HG02870 (cell line): Measurements from ENCODE around the gene CRACDL.
"Not testable (repeated sequence)": the region's sequence is repeated elsewhere in the genome, so short reads cannot be mapped to it uniquely, and the experiment has no call there.

Experiments used
- ATAC-seq: cut with Tn5 transposase; IDR thresholded peaks from one replicate; pipeline ENCODE4 v1.9.1; 2021; ENCODE audit warnings: mild to moderate bottlenecking, moderate library complexity; ENCODE audit not compliant: unreplicated experiment

Gene CRACDL

DNA sequence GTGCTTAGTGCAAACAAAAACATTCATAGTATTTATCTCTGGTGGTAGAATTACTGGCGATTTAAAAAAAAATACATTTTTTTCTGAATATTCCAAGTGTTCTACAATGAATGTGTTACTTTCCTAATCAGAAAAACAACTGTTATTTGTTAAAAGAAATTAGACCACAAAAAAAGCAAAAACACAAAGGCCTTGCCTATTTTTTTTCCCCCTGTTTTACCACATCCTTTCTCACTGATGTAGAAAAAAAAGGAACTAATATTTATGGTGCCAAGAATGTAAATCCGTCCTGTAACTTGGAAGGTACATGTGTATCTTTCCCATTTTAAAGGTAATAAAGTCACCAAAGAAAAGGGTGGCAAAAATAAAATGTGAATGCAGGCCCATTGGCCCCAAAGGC, 176.7 kb downstream of the CRACDL start:
- ATAC-seq: no peak

DNA sequence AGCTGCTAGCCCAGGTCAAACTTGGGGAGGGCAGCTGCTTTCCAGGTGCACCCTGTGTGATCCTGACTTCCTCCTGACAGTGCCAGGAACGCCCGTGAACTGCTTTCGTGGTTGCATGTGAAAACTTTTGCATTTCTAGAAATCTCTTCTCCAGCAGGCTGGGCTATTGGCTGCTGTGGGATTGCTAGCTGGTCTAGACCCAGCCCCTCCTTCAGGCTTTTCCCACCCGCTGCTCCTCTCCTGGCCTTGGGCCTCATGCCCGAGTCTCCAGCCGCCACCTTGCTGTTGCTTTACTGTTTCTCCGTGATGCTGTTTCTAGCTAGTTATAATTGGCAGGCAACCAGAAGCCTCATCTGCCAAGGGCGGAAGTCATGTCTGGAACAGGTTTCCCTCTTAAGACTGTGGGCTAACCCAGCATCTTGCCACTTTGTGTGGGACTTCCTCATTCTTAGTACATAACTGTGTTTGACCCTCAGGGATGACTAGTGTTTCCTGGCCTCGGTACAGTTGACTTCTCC, 178.1 kb downstream of the CRACDL start:
- ATAC-seq: peak; percentile 75

DNA sequence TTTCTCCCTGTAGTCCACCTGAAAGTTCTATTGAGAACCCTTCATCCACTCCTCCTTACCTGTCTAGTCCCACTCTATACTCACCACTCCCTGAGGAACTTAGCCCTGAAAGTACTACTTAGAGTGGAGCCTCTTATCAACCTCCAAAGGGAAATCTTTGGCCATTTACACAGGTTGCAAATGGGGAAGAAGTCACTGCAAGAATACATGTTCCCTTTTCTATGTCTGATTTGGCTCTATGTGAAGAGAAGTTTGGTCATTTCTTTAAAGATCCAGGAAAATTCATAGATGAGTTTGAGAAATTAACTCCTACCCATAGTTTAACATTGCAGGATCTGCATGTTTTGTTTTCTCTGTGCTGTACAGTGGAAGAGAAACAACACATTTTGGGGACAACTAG, 182.2 kb downstream of the CRACDL start:
- no peak for ATAC-seq

DNA sequence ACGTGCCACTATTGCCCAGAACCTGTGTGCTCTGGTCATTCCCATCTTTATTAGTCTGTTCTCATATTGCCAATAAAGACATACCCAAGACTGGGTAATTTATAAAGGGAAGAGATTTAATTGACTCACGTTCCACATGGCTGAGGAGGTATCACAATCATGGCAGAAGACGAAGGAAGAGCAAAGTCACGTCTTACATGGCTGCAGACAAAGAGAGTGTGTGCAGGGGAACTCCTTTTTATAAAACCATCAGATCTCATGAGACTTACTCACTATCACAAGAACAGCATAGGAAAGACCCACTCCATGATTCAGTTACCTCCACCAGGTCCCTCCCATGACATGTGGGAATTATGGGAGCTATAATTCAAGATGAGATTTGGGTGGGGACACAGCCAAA, 183.3 kb downstream of the CRACDL start:
- not testable (repeated sequence) for ATAC-seq

DNA sequence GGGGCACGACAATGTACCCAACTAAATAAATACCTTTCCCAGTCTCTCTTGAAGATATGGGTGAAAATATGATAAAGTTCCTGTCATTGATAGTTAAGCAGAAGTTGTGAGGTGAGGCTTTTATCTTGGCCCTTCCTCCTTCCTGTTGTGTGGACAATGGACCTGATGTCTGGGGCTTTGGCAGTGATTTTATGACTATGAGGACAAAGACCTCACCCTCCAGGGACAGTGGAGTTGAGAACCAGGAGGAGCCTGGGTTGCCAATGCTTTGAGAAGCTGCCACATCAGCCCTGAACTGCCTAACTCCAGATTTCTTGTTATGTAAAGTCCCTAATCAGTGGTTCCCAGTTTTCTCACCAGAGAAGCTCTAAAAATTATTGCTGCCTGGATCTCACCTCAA, 184.3 kb downstream of the CRACDL start:
- ATAC-seq: no peak

DNA sequence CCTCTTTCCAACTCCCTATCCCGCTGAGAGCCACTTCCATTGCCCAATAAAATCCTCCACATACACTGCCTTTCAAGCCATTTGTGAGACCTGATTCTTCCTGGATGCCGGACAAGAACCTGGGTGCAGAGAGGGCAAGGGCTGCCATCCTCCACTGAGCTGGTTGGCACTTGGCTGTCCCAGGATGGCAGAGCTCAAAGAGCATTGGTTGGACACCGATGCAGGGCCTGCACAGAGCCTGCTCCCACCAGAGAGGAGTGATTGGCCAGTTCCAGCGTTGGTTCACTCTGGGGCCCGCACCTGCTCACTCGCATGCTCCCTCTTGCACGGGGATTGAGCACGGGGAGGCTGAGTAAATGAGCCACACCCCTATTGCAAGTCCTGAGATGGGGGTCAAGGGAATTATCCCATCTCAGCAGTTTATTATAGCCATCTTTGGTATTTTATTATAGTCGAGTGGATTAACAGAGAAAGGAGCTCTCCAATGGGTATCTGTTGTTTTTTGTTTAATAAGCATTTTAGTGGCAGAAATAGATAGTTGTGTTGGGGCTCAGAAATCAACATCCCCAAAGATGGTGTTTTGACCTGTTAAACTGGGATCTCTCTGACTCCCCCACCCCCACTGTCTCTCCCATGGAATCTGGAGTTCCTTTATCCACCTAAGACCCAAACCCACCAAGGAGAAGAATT, 185.3 kb downstream of the CRACDL start:
- no peak for ATAC-seq

DNA sequence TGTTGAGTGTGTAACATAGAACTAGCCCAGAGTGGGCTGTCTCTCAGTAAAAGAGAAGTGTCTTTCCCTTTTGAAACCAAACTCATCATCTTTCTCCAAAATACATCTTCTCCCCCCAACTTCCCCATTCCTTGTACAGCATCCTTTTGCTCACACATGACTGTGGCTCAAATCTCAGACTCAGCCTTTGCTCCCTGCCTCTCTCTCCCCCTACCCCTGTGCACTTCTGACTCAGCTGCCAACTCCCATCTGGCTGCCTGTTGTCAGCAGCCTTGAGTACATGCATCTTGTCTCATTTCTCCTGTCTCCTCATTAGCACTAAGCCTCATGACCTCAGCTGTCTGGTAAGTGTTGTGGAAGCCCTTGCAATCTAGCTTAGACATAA, 187.0 kb downstream of the CRACDL start:
- ATAC-seq: no peak

DNA sequence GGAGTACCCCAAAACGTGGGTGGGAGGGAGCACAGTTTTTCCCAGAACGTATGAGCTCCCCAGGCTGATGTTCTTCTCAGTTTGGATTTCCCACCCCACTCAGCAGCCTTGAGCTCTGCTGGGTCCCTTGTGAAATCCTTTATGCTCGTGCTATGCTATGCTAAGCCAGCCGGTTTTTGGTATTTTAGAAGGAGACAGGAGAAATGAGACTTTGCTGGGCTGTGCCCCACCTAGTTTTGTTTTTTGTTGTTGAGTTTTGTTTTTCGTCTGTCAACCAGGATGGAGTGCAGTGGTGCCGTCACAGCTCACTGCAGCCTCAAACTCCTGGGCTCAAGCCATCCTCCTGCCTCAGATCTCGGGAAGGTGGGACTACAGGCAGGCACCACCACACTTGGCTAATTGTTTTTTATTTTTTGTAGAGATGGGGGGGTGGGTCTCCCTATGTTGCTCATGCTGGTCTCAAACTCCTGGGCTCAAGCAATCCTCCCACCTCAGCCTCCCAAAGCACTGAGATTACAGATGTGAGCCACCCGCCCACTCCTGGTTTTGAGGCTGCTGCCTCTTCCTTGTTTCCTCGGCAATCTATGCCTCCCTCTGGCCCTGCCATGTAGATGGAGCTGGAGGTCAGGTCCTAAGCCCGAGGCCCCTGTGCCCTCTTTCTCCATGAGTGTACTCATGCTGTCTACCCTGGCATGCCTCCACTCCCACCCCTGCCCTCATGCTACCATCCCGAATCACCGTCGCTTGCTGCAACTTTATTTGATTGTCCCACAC, 187.5 kb downstream of the CRACDL start:
- no peak for ATAC-seq

DNA sequence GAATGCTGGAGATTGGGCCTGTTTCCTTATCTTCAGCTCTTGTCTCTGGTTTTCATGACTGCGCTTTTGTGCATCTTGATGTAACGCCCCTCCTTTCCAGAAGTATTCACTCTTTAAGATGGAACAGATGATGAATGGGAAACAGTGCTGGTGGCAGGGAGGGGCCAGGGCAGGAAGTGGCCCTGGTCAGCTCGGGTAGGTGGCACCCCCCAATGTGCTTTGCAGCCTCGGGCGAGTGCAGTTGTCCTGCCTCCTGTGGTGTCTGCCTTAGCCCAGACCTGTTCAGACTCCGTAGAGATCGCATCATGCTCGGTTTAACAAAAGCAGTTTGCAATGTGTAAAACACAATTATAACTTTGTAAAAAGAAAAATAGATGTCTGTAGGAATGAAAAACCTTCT, 188.1 kb downstream of the CRACDL start:
- ATAC-seq: no peak

DNA sequence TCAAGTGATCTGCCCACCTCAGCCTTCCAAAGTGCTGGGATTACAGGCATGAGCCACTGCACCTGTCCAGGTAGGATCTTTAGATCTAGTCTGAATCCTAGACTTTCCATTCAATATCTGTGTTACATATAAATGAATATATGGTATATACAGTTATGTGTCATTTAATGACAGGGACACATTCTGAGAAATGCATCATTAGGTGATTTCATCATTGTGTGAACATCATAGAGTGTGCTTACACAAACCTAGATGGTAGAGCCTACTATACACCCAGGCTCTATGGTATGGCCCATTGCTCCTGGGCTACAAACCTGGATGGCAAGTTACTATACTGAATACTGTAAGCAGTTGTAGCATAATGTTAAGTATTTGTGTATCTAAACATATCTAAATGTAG, 189.6 kb downstream of the CRACDL start:
- ATAC-seq: no peak

DNA sequence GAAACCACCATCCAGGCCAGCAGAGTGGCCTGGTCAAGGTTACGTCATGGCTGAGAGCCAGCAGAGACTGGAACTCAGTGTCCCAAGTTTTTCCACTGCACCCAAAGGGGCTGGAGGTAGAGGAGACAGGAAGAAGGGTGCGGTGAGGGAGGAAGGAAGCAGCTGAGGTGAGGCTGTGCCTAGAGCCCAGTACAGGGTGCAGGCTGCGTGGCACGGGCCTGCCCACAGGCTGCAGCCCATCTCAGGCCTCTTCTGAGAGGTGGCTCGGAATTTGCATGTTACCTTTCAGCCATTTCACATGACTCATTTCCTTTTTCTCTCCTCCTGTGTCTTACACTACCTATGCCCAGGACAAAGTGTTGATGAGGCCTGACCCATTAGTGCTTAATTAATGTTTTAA, 191.4 kb downstream of the CRACDL start:
- ATAC-seq: no peak
